Upper lobe of right lung (tissue), 1 donor: ENCODE data around the gene JAG2. TPM values are rescaled to one million over a fixed set of nuclear protein-coding genes. Genes with fewer than 3 reads are reported as not detected.

Experiments
- ATAC-seq: fragments of 200-7000 bp; cut with Tn5 transposase; one replicate; pipeline ENCODE4 v1.9.1; 2020; ENCODE audit warnings: mild to moderate bottlenecking, moderate library complexity
- DNase-seq: peaks from one replicate; pipeline ENCODE4 v3.0.0-alpha.2; 2020
- H3K27ac ChIP-seq: fragments of 200-600 bp; one replicate; pipeline ENCODE4 v1.8.0; 2022
- H3K27me3 ChIP-seq: fragments of 200-600 bp; one replicate; pipeline ENCODE4 v1.8.0; 2022; ENCODE audit warnings: mild to moderate bottlenecking
- H3K36me3 ChIP-seq: fragments of 200-600 bp; one replicate; pipeline ENCODE4 v1.8.0; 2022
- H3K4me1 ChIP-seq: fragments of 200-600 bp; one replicate; pipeline ENCODE4 v1.8.0; 2022
- H3K4me3 ChIP-seq: fragments of 200-600 bp; one replicate; pipeline ENCODE4 v1.8.0; 2022; ENCODE audit warnings: mild to moderate bottlenecking
- H3K9me3 ChIP-seq: fragments of 200-600 bp; one replicate; pipeline ENCODE4 v1.8.0; 2022
- CTCF ChIP-seq: fragments of 200-600 bp; IDR thresholded peaks from one replicate; pipeline ENCODE4 v1.8.0; 2022; ENCODE audit warnings: antibody characterized with exemption
- intact Hi-C: fragments of 100-400 bp; cut with DNase I; formaldehyde crosslinking; loops from one replicate; pipeline ENCODE4 v1.11.0; 2022
- total RNA-seq: library from RNA; stranded (reverse); fragmentation: NEBNext Ultra II Directional; extraction: Animal tissue kit (Norgen Biotek cat#: 25700); gene quantifications from one replicate; pipeline ENCODE4 v1.2.1, GENCODE V29; 2021
- donor health status: DM: no; HTN: yes; CAD: no; lungs with severe emphysema.

The JAG2 gene
- total RNA-seq, 1 donor from 2014 or later: 31.2 TPM

DNA sequence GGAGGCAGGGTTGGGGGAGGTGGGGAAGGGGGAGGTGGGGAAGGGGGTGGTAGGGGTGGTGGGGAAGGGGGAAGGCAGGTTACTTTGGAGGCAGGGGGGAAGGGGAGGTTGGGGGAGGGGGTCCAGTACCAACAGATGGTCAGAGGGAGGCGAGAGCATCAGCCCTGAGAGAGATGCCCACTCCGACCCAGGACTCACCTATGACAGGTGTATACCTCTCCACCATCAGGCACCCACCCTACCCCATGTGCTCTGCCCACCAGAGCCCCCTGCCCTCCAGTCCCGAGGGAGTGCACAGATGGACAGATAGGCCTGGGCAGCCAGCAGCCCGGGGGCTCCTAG lies 18.6 kb downstream of the JAG2 start:
- ATAC-seq (no peak), DNase-seq (no peak)
- H3K36me3 ChIP-seq: no peaks in the 10 kb centered on the region
- no peak overlapping the region for H3K27ac ChIP-seq
- no peaks in the 10 kb centered on the region for H3K9me3 ChIP-seq
- no peak for TF ChIP-seq CTCF
- no peaks in the 10 kb centered on the region for H3K4me1 ChIP-seq
- no peaks in the 10 kb centered on the region for H3K27me3 ChIP-seq
- intact Hi-C loops: no loop called here
- H3K4me3 ChIP-seq: no peak overlapping the region

DNA sequence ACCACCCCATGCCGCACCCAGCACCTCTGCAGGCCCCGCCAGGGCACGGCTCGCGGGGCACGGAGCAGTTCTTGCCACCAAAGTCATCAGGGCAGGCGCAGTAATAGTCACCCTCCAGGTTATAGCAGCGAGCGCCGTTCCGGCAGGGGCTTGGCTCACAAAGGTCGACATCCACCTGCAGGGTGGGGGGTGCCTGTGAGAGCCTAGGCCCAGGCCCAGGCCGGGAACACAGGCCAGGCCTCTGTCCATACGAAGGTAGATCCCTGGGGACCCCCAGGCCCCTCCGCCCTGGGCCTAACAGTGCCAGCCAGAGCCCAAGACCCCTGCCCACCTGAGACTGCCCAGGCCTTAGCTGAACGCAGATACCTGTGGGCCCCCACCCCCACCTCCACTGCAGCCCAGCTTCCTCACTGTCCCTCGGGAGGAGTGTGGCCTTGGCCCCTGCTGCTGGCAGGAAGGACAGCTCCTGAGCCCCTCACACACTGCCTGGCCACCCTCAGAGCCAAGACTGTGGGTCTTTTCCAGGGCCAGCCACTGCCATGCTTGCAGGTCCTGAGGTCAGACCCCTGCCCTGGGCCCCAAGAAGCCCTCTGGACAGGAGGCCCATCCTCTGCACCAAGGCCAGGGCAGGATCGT lies 19.3 kb downstream of the JAG2 start:
- H3K4me3 ChIP-seq: no peak overlapping the region
- intact Hi-C loops: no loop called here
- no peaks in the 10 kb centered on the region for H3K27me3 ChIP-seq
- no peaks in the 10 kb centered on the region for H3K36me3 ChIP-seq
- TF ChIP-seq CTCF: no peak
- ATAC-seq (no peak), DNase-seq (no peak)
- H3K27ac ChIP-seq: no peak overlapping the region
- H3K4me1 ChIP-seq: no peaks in the 10 kb centered on the region
- no peaks in the 10 kb centered on the region for H3K9me3 ChIP-seq

DNA sequence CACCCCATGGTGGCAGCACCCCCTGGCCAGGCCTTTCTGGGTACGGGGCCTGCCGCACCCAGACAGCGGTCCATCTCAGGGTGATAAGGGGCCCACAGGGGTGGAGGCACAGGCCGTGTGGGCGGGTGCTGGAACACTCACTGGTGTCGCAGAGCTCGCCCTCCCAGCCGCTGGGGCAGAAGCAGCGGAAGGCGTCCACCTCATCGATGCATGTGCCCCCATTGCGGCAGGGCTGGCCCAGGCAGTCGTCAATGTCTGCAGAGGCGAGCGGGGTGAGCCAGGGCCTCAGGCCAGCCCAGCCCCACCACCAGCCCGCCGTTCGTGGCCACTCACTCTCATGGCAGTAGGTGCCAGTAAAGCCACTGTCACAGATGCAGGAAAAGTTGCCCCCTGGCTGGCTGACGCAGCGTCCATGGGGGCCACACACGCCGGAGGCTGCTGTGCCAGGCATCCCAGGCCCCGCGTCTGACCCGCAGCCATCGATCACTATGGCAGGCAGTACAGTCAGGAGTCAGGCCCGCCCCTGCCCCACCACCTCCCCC lies 19.9 kb downstream of the JAG2 start:
- H3K36me3 ChIP-seq: no peaks in the 10 kb centered on the region
- H3K27ac ChIP-seq: no peak overlapping the region
- H3K4me3 ChIP-seq: no peak overlapping the region
- no peaks in the 10 kb centered on the region for H3K9me3 ChIP-seq
- DNase-seq (no peak), ATAC-seq (no peak)
- H3K4me1 ChIP-seq: no peaks in the 10 kb centered on the region
- H3K27me3 ChIP-seq: no peaks in the 10 kb centered on the region
- intact Hi-C loops: no loop called here
- no peak for TF ChIP-seq CTCF

GRCh38 chr14:105147671-105148603 lies 20.6 kb downstream of the JAG2 start:
- no peak for TF ChIP-seq CTCF
- H3K27ac ChIP-seq: no peak overlapping the region
- no peak overlapping the region for H3K4me3 ChIP-seq
- no peaks in the 10 kb centered on the region for H3K9me3 ChIP-seq
- ATAC-seq (no peak), DNase-seq (peak; percentile 60)
- H3K27me3 ChIP-seq: no peaks in the 10 kb centered on the region
- intact Hi-C loops: no loop called here
- H3K4me1 ChIP-seq: no peaks in the 10 kb centered on the region
- H3K36me3 ChIP-seq: no peaks in the 10 kb centered on the region

GRCh38 chr14:105146976-105147635 lies 21.5 kb downstream of the JAG2 start:
- no peaks in the 10 kb centered on the region for H3K36me3 ChIP-seq
- no peaks in the 10 kb centered on the region for H3K27me3 ChIP-seq
- H3K4me1 ChIP-seq: no peaks in the 10 kb centered on the region
- no peak for TF ChIP-seq CTCF
- ATAC-seq (no peak), DNase-seq (no peak)
- no peak overlapping the region for H3K27ac ChIP-seq
- H3K4me3 ChIP-seq: no peak overlapping the region
- intact Hi-C loops: no loop called here
- no peaks in the 10 kb centered on the region for H3K9me3 ChIP-seq
